NCI-H2171 (cell line): ENCODE data around the gene TTC21A.

Source experiments
- DNase-seq: peaks from one replicate; lab custom pipeline; 2025; lab: John Stamatoyannopoulos, UW

TTC21A gene

DNA sequence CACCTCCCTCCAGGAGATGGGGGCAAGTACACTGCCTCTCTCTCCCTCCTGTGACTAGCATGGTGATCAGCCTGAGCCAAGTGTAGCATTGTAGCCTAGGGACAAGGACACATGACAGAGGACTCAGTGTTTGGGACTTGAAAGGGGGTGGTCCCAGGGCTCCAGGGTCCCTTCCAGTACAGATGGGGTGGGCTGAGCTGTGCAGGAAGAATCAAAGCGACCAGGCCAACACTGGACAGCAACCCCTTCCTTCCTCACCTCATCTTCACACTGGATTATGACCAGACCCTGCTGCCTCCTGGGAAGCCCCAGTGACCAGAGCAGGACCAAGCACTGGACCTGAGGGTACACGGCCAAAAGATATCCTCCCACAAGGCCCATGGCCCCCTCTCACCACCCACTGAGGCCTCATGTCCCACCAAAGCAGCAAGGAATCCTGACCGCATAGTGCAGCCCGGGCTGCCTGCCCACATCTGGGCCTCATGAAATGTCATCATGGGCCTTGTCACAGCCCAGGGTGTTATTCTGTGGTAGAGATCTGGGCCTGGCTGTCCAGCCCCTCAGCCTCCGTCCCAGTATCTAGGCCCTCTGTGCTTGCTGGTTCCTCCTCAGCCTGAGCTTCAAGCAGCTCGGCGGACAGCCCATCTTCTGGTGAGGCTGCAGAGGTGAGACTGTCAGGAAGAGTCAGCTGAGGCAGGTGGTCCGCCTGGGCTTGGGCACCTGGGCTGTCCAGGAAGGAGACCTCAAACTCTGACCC lies 9.6 kb upstream of the TTC21A start:
- no peak for DNase-seq

- no peak for DNase-seq
Measured at GRCh38 chr3:39098473-39099000, 8.9 kb upstream of the TTC21A start.

- no peak for DNase-seq
Measured at GRCh38 chr3:39099242-39099641, 8.2 kb upstream of the TTC21A start.

- no peak for DNase-seq
Measured at GRCh38 chr3:39099738-39100499, 7.6 kb upstream of the TTC21A start.

DNA sequence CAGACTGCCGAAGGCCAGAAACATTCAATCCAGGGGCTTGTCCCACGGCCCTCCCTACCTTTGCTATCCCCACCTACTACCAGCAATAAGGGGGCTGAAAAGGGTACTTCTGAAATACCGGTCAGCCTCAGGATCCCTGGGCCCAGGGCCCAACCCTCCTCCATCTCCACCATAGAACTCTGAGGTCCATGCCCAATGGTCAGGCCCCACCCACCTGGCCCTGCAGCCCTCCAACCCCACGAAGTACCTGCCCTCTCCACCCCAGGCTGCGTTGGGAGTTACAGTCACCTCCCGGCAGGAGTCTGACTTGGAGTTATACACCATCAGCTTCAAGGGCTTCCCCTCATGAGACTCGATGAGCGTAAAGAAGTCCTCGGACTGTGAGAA lies 7.0 kb upstream of the TTC21A start:
- no peak for DNase-seq

DNA sequence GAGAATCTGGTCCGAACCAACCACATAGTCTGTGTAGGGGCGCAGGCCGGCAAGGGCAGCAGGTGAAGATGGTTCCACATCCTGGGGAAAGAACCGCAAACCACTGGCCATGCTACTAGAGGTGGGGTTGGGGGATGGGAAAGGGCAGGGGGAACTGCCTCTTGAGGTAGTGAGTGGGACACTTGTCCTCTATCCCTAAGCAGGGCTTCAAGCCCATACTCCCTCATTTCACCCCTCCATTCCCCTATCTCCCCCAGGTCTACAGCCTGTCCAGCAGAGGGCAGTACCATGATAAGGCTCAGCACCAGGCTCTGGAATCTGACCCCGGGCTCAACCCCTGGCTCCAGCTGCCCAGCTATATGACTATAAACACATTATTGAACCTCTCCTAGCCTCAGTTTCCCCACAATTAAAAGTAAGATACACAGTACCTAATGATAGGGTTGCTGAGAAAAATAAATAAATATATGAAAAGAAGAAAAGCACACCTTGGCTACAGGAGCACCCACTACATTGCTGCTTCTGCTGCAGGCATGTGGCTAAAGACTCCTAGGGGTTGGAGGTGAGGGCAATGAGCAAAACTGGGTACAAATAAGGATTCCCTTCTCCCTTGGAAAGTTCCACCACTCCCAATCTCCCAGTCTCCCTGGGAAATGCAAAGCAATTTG lies 6.3 kb upstream of the TTC21A start:
- no peak for DNase-seq

DNA sequence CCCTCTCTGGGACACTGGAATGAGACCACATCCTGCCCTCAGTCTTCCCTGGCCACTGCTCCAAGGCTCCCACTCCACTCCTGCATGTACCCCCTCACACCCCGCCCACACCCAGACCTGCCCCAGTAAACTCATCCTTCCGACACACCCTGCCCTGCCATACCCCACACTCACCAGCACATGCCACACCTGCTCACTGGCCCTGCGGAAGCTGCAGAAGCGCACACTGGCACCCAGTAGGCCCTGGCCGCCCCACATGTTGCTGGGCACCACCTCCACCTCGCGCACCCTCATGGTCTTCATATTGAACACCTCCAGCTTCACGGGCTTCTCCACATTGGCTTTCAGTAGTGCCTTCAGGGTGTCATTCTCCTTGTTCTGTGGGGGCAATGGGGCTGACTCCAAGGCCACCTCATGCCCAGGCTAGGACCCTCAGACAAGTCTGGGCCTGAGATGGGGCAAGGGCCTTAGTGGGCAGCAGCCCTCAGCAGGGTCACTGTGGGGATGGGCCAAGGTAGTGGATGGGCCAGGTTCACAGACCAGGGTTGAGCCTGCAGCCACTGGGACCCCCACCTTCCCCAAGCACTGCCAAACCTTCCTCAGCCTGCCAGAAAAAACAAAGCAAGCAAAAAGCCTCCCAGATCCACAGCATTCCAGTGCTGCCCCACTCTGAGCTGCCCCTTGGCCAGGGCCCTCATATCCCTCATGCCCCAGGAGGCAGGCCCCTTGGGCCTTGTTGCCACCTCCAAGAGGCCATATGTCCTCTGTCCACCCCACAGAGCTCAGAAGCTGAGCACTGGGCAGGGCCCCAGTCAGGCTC lies 4.8 kb upstream of the TTC21A start:
- DNase-seq: no peak

- DNase-seq: no peak
Measured at GRCh38 chr3:39103324-39103693, 4.2 kb upstream of the TTC21A start.

DNA sequence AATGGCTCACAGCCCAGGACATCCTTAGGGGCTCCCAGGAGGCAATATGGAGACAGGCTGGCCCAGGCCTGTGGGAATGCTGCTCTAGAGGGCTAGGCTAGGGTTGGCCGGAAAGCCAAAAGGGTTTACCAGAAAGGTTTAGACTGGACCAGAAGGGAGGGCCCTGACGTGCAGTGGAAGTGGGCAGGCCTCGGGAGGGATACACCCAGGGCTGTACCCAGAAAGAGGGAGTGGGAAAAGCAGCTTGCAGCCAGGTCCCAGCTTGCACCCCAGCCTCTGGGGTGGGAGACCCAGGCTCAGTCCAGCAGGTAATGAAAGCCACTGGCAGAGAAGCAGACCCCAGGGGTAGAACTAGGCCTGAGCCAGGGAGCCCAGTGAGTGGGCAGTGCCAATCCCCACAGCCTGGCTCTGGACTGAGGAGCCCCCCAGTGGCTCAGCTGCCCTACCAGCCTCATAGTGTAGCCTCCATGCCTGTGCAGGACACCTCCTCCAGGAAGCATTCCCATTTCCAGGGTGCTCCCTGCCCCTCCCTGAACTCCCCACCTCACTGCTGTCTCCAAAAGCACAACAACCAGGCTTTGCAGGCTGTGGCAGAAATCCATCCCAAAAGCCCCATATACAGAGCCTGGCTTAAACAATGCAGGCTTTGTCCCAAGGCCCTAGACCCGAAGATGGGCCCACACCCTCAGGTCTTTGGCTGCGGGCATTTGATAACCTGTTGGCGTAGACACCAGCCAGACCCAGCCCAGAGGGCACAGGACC lies 3.5 kb upstream of the TTC21A start:
- DNase-seq: no peak

- no peak for DNase-seq
Measured at GRCh38 chr3:39104961-39105686, 2.4 kb upstream of the TTC21A start.

GRCh38 chr3:39105687-39106063 lies 1.8 kb upstream of the TTC21A start:
- no peak for DNase-seq

- DNase-seq: no peak
Measured at GRCh38 chr3:39106281-39106811, 1.1 kb upstream of the TTC21A start.

GRCh38 chr3:39106851-39107387 lies 561 bp upstream of the TTC21A start:
- DNase-seq: no peak

DNA sequence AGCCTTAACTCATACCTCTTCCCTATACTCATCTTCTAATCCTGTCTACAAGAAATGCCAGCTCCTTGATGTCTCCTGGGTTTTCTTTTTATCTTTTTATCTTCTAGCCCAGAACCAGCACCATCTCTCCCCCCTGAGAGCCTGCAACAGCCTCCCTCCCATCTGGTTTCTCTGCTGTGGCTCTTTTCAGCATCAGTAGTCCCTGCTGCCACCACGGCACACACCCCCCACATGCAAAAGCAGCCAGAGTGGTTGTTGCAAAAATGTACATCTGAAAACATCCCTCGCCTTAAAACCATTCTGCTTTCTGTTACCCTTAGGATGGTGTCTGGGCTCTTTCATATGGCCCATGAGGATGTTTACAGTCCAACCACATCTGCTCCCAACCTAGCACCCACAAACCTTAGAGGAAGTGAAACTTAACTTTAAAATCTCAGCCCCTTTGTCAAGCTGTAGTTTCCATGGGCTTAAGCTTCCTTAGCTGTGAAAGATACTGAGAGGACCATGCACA lies 775 bp downstream of the TTC21A start:
- no peak for DNase-seq

GRCh38 chr3:39109086-39109485 lies 1.6 kb downstream of the TTC21A start:
- no peak for DNase-seq

GRCh38 chr3:39110041-39110639 lies 2.7 kb downstream of the TTC21A start:
- no peak for DNase-seq

DNA sequence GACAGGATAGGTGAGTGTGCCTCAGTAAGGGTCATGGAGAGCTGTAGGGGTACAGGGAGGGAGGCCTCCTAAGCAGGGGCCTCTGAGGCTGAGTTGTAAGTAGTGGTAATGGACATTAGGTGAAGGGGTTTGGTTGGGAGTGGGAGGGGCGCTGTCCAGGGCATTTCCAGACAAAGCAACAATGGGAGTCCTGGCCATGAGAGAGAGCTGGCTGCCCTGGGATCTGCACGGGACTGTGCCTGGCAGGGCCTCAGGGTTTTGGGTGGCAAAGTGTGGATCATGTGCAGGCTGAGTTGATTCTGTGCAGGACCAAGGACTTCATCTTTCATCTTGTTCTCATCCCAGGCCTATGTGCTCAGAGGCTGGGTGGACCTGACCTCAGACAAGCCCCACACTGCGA lies 4.6 kb downstream of the TTC21A start:
- no peak for DNase-seq

GRCh38 chr3:39112535-39112934 lies 5.1 kb downstream of the TTC21A start:
- no peak for DNase-seq

GRCh38 chr3:39113291-39113690 lies 5.8 kb downstream of the TTC21A start:
- DNase-seq: no peak
